Panc1 (cell line): ENCODE results near the gene IL15. TPM values are rescaled to one million over a fixed set of nuclear protein-coding genes. Genes with fewer than 3 reads are reported as not detected.

Experiments
- ATAC-seq: fragments of 200-7000 bp; cut with Tn5 transposase; 2 replicates; pipeline ENCODE4 v1.9.1; 2020; ENCODE audit warnings: mild to moderate bottlenecking, moderate library complexity
- BruUV-seq: library from RNA; stranded (reverse); fragments of 400-500 nt; replicated peaks from 2 replicates; lab custom pipeline; 2021; lab: Mats Ljungman, UMichigan
- CTCF ChIA-PET: fragments of 300-600 bp; sonication (Branson Sonifier 250); formaldehyde crosslinking; loops from one replicate; lab custom pipeline; 2022; ENCODE audit warnings: antibody characterized with exemption; lab: Charles Lee
- POLR2A ChIA-PET: fragments of 300-600 bp; sonication (Branson Sonifier 250); formaldehyde crosslinking; loops from one replicate; lab custom pipeline; 2022; ENCODE audit warnings: antibody characterized with exemption; lab: Charles Lee
- DNase-seq: peaks from one replicate; pipeline ENCODE4 v3.0.0-alpha.2; 2010; ENCODE audit warnings: low read depth, low spot score
- H3K27ac ChIP-seq: 2 replicates; pipeline ENCODE4 v1.5.1; 2011; ENCODE audit warnings: mild to moderate bottlenecking, low read length, inconsistent platforms
- H3K27me3 ChIP-seq: fragments of 200-500 bp; sonication (Bioruptor generic); 2 replicates; pipeline ENCODE4 v1.6.0; 2014; ENCODE audit warnings: low read length, inconsistent platforms; ENCODE audit not compliant: control insufficient read depth, insufficient read depth
- H3K36me3 ChIP-seq: fragments of 200-500 bp; sonication (Bioruptor generic); 2 replicates; pipeline ENCODE4 v1.5.1; 2014; ENCODE audit warnings: inconsistent platforms, mild to moderate bottlenecking, low read length, moderate library complexity; ENCODE audit not compliant: control insufficient read depth, insufficient read depth
- H3K4me1 ChIP-seq: 2 replicates; pipeline ENCODE4 v1.5.1; 2011; ENCODE audit warnings: inconsistent platforms, mild to moderate bottlenecking, low read length, moderate library complexity; ENCODE audit not compliant: control insufficient read depth, insufficient read depth
- H3K4me3 ChIP-seq, 2 experiments: 2 replicates each; pipeline ENCODE4 v1.5.1; 2011 to 2012; ENCODE audit warnings: low read depth in 2 of 2, low read length in 2 of 2, mild to moderate bottlenecking in 2 of 2, inconsistent platforms in 1 of 2, moderate library complexity in 1 of 2
- H3K9me3 ChIP-seq: fragments of 200-500 bp; sonication (Bioruptor generic); 2 replicates; pipeline ENCODE4 v1.5.1; 2014; ENCODE audit warnings: low read depth, mild to moderate bottlenecking, inconsistent platforms, low read length, moderate library complexity; ENCODE audit not compliant: control insufficient read depth, insufficient read depth
- POLR2AphosphoS5 ChIP-seq: IDR thresholded peaks from 2 replicates; pipeline ENCODE4 v1.6.1; 2012; ENCODE audit warnings: mild to moderate bottlenecking, low read depth, low read length, moderate library complexity
- SIN3A ChIP-seq: IDR thresholded peaks from 2 replicates; pipeline ENCODE4 v1.6.1; 2012; ENCODE audit warnings: low read depth, mild to moderate bottlenecking, low read length, moderate library complexity, borderline replicate concordance; ENCODE audit not compliant: insufficient read depth
- TCF7L2 ChIP-seq: IDR thresholded peaks from 2 replicates; pipeline ENCODE4 v1.6.1; 2011; ENCODE audit warnings: mild to moderate bottlenecking, low read depth, low read length, inconsistent platforms
- in situ Hi-C: cut with HindIII; loops from 2 replicates; pipeline ENCODE4 v1.10.0; 2016; ENCODE audit warnings: low sequenced_read_pairs, low pct_unique_long_range_greater_than_20kb
- intact Hi-C: fragments of 100-400 bp; cut with micrococcal nuclease; formaldehyde crosslinking; loops from one replicate; pipeline ENCODE4 v1.10.0; 2022; ENCODE audit not compliant: unreplicated experiment
- total RNA-seq: library from RNA; stranded (reverse); gene quantifications from one replicate; pipeline ENCODE4 v1.2.1, GENCODE V29; 2021; ENCODE audit not compliant: unreplicated experiment
- TF ChIP-seq, protein P1 (sequence below), 2 experiments: IDR thresholded peaks; 2 replicates each; pipeline ENCODE4 v1.6.1; 2011 to 2012; ENCODE audit warnings: low read depth in 2 of 2, control low read depth in 1 of 2, low read length in 1 of 2, mild to moderate bottlenecking in 1 of 2, moderate library complexity in 1 of 2; ENCODE audit not compliant: insufficient read depth in 1 of 2
- TF ChIP-seq, protein P2 (sequence below): fragments of 450-650 bp; IDR thresholded peaks from 2 replicates; pipeline ENCODE4 v1.5.1; 2017; ENCODE audit warnings: mild to moderate bottlenecking

IL15 gene
- total RNA-seq, 1 experiment from 2014 or later: 2.7 TPM

DNA sequence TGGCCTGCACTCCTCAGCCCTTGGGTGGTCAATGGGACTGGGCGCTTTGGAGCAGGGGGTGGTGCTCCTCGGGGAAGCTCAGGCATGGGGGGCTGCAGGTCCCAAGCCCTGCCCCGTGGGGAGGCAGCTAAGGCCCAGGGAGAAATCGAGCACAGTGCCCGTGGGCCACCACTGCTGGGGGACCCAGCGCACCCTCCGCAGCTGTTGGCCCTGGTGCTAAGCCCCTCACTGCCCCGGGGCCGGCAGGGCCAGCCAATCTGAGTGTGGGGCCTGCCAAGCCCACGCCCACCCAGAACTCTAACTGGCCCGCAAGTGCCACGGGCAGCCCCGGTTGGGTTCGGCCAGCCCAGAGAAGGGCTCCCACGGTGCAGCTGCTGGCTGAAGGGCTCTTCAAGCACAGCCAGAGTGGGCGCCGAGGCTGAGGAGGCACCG is 30.9 kb upstream of the IL15 start:
- ChIA-PET CTCF (no interaction called here), POLR2A (no interaction called here)
- in situ Hi-C loops (no loop called here), intact Hi-C loops (no loop called here)
- H3K9me3 ChIP-seq: no peaks in the 10 kb centered on the region
- H3K27me3 ChIP-seq: no peaks in the 10 kb centered on the region
- H3K4me1 ChIP-seq: no peaks in the 10 kb centered on the region
- H3K27ac ChIP-seq: no peak overlapping the region
- DNase-seq: no peak
- ATAC-seq: no peak
- H3K36me3 ChIP-seq: no peaks in the 10 kb centered on the region
- BruUV-seq: no TSS peak
- TF ChIP-seq, protein P1, sequence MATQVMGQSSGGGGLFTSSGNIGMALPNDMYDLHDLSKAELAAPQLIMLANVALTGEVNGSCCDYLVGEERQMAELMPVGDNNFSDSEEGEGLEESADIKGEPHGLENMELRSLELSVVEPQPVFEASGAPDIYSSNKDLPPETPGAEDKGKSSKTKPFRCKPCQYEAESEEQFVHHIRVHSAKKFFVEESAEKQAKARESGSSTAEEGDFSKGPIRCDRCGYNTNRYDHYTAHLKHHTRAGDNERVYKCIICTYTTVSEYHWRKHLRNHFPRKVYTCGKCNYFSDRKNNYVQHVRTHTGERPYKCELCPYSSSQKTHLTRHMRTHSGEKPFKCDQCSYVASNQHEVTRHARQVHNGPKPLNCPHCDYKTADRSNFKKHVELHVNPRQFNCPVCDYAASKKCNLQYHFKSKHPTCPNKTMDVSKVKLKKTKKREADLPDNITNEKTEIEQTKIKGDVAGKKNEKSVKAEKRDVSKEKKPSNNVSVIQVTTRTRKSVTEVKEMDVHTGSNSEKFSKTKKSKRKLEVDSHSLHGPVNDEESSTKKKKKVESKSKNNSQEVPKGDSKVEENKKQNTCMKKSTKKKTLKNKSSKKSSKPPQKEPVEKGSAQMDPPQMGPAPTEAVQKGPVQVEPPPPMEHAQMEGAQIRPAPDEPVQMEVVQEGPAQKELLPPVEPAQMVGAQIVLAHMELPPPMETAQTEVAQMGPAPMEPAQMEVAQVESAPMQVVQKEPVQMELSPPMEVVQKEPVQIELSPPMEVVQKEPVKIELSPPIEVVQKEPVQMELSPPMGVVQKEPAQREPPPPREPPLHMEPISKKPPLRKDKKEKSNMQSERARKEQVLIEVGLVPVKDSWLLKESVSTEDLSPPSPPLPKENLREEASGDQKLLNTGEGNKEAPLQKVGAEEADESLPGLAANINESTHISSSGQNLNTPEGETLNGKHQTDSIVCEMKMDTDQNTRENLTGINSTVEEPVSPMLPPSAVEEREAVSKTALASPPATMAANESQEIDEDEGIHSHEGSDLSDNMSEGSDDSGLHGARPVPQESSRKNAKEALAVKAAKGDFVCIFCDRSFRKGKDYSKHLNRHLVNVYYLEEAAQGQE (IDR thresholded peaks at IDR 0.05; ENCODE audit: insufficient read depth in 1 of 2, low read depth in 2 of 2, low read length in 1 of 2): no peak
- TF ChIP-seq SIN3A (no peak), TCF7L2 (no peak), POLR2AphosphoS5 (no peak)
- TF ChIP-seq, protein P2, sequence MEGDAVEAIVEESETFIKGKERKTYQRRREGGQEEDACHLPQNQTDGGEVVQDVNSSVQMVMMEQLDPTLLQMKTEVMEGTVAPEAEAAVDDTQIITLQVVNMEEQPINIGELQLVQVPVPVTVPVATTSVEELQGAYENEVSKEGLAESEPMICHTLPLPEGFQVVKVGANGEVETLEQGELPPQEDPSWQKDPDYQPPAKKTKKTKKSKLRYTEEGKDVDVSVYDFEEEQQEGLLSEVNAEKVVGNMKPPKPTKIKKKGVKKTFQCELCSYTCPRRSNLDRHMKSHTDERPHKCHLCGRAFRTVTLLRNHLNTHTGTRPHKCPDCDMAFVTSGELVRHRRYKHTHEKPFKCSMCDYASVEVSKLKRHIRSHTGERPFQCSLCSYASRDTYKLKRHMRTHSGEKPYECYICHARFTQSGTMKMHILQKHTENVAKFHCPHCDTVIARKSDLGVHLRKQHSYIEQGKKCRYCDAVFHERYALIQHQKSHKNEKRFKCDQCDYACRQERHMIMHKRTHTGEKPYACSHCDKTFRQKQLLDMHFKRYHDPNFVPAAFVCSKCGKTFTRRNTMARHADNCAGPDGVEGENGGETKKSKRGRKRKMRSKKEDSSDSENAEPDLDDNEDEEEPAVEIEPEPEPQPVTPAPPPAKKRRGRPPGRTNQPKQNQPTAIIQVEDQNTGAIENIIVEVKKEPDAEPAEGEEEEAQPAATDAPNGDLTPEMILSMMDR: no peak
- no peak overlapping the region for H3K4me3 ChIP-seq

DNA sequence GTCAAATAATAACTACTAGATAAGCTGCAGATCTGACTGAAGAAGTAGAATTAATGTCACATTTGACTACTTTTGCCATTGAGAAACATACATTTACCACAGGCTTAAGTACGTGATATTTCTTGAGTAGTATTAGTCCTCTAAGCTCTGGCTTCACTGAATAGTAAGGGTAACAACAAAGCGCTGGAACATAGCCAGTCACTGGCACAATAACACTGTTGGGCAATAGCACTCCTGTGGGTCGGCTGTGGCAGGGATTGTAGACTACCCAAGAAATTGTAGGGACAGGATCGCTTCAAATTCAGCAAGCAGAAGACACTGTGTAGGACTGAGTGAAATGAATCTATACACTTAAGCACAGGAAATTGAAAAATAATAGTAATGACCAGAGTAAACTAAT is 27.1 kb upstream of the IL15 start:
- in situ Hi-C loops: no loop called here
- no peaks in the 10 kb centered on the region for H3K27me3 ChIP-seq
- POLR2A ChIA-PET: no interaction called here
- no peak overlapping the region for H3K4me3 ChIP-seq
- no peak overlapping the region for H3K27ac ChIP-seq
- intact Hi-C loops: no loop called here
- BruUV-seq: no TSS peak
- CTCF ChIA-PET: no interaction called here
- DNase-seq (no peak), ATAC-seq (no peak)
- no peaks in the 10 kb centered on the region for H3K36me3 ChIP-seq
- TF ChIP-seq, protein P2: no peak
- TF ChIP-seq POLR2AphosphoS5 (no peak), SIN3A (no peak), TCF7L2 (no peak)
- TF ChIP-seq, protein P1 (IDR thresholded peaks at IDR 0.05; ENCODE audit: insufficient read depth in 1 of 2, low read depth in 2 of 2, low read length in 1 of 2): no peak
- H3K9me3 ChIP-seq: no peaks in the 10 kb centered on the region
- no peaks in the 10 kb centered on the region for H3K4me1 ChIP-seq
